GM12878 (cell line): ENCODE results near the gene CD209. TPM values are rescaled to one million over a fixed set of nuclear protein-coding genes. Genes with fewer than 3 reads are reported as not detected.

Source experiments
- ATAC-seq: fragments of 200-7000 bp; cut with Tn5 transposase; 3 replicates; pipeline ENCODE4 v1.9.1; 2020; ENCODE audit warnings: mild to moderate bottlenecking, moderate library complexity
- BruUV-seq: library from RNA; stranded (reverse); fragments of 400-500 nt; replicated peaks from 2 replicates; lab custom pipeline; 2021; lab: Mats Ljungman, UMichigan
- CTCF ChIA-PET: fragments of 300-600 bp; sonication (Branson Sonifier 250); formaldehyde crosslinking; extraction: SDS; loops from one replicate; lab custom pipeline; 2021; ENCODE audit warnings: inconsistent platforms; lab: Yijun Ruan, JAX
- POLR2A ChIA-PET: fragments of 350-600 bp; formaldehyde crosslinking; extraction: SDS; loops from one replicate; lab custom pipeline; 2021; ENCODE audit warnings: inconsistent platforms; lab: Charles Lee
- RAD21 ChIA-PET: fragments of 300-600 bp; sonication (Branson Sonifier 250); formaldehyde crosslinking; loops from one replicate; lab custom pipeline; 2023; ENCODE audit warnings: antibody characterized with exemption; ENCODE audit not compliant: unreplicated experiment; lab: Charles Lee
- SMC1A ChIA-PET: fragments of 300-600 bp; sonication (Branson Sonifier 250); formaldehyde crosslinking; loops from one replicate; lab custom pipeline; 2023; ENCODE audit not compliant: unreplicated experiment, uncharacterized antibody; lab: Charles Lee
- DNase-seq: peaks from one replicate; pipeline ENCODE4 v3.0.0-alpha.2; 2011; ENCODE audit warnings: low read depth, low spot score
- FAIRE-seq: peaks from 3 replicates; lab custom pipeline; 2011; peaks lifted over from hg19 to GRCh38; lab: Jason Lieb, UNC
- H2AFZ ChIP-seq: 2 replicates; pipeline ENCODE4 v1.6.0; 2011; ENCODE audit warnings: low read depth, low read length, control low read depth; ENCODE audit not compliant: control insufficient read depth
- H3K27ac ChIP-seq: 2 replicates; pipeline ENCODE4 v1.5.1; 2011; ENCODE audit warnings: control low read depth; ENCODE audit not compliant: control insufficient read depth, insufficient read depth
- H3K27me3 ChIP-seq, 2 experiments: replicated peaks in 1 of 2; 2 replicates each; pipeline versions ENCODE4 v1.6.0 to v1.6.1; 2011; ENCODE audit warnings: low read length in 1 of 2; ENCODE audit not compliant: control insufficient read depth in 2 of 2, insufficient read depth in 2 of 2
- H3K36me3 ChIP-seq, 2 experiments: 2 replicates each; pipeline ENCODE4 v1.5.1; 2011; ENCODE audit warnings: low read length in 1 of 2; ENCODE audit not compliant: control insufficient read depth in 2 of 2, insufficient read depth in 2 of 2
- H3K4me1 ChIP-seq: 2 replicates; pipeline ENCODE4 v1.6.1; 2011; ENCODE audit warnings: mild to moderate bottlenecking, low read length, moderate library complexity, mixed read lengths; ENCODE audit not compliant: control insufficient read depth, insufficient read depth
- H3K4me2 ChIP-seq: 2 replicates; pipeline ENCODE4 v1.6.0; 2011; ENCODE audit warnings: control low read depth; ENCODE audit not compliant: control insufficient read depth, insufficient read depth
- H3K4me3 ChIP-seq: fragments of 200-600 bp; sonication (generic); 2 replicates; pipeline ENCODE4 v1.5.1; 2016
- H3K79me2 ChIP-seq: 2 replicates; pipeline ENCODE4 v1.6.0; 2011; ENCODE audit warnings: low read length; ENCODE audit not compliant: control insufficient read depth, insufficient read depth
- H3K9ac ChIP-seq: 2 replicates; pipeline ENCODE4 v1.8.0; 2011; ENCODE audit warnings: low read length, control low read depth, mixed read lengths; ENCODE audit not compliant: control insufficient read depth, insufficient read depth
- H3K9me3 ChIP-seq: replicated peaks from 3 replicates; pipeline ENCODE4 v1.5.1; 2011; ENCODE audit warnings: mild to moderate bottlenecking, low read length; ENCODE audit not compliant: control insufficient read depth, insufficient read depth
- H4K20me1 ChIP-seq: 2 replicates; pipeline ENCODE4 v1.6.0; 2011; ENCODE audit not compliant: control insufficient read depth, insufficient read depth
- ATF7 ChIP-seq: fragments of 450-650 bp; IDR thresholded peaks from 2 replicates; pipeline ENCODE4 v1.6.1; 2016; ENCODE audit warnings: low read depth, mild to moderate bottlenecking
- BCL11A ChIP-seq: IDR thresholded peaks from 2 replicates; pipeline ENCODE4 v1.6.1; 2011; ENCODE audit warnings: low read depth, low read length
- CBX5 ChIP-seq: sonication (generic); IDR thresholded peaks from 2 replicates; pipeline ENCODE4 v1.6.1; 2016; ENCODE audit warnings: low read depth, moderate library complexity, mild to moderate bottlenecking, inconsistent platforms
- CREB1 ChIP-seq: IDR thresholded peaks from 2 replicates; pipeline ENCODE4 v1.6.1; 2012; ENCODE audit warnings: low read depth, mild to moderate bottlenecking, inconsistent platforms
- DPF2 ChIP-seq: fragments of 450-650 bp; IDR thresholded peaks from 2 replicates; pipeline ENCODE4 v1.6.1; 2017; ENCODE audit warnings: mild to moderate bottlenecking
- EZH2 ChIP-seq: IDR thresholded peaks from 2 replicates; pipeline ENCODE4 v1.6.1; 2012; ENCODE audit warnings: low read depth, mild to moderate bottlenecking, control low read depth, inconsistent platforms, low read length, borderline replicate concordance; ENCODE audit not compliant: control insufficient read depth
- HDGF ChIP-seq: fragments of 450-650 bp; IDR thresholded peaks from 2 replicates; pipeline ENCODE4 v1.6.1; 2016; ENCODE audit warnings: antibody characterized with exemption
- IKZF1 ChIP-seq: fragments of 450-650 bp; conservative IDR thresholded peaks from 2 replicates; pipeline ENCODE4 v1.6.1; 2017; ENCODE audit warnings: antibody characterized with exemption, mild to moderate bottlenecking
- NBN ChIP-seq: fragments of 450-650 bp; IDR thresholded peaks from 2 replicates; pipeline ENCODE4 v1.6.1; 2016
- NR2C2 ChIP-seq: IDR thresholded peaks from 2 replicates; pipeline ENCODE4 v1.6.1; 2011; ENCODE audit warnings: borderline replicate concordance, low read depth; ENCODE audit not compliant: control insufficient read depth, insufficient read length
- NR2F1 ChIP-seq: fragments of 450-650 bp; conservative IDR thresholded peaks from 2 replicates; pipeline ENCODE4 v1.6.1; 2017; ENCODE audit warnings: mild to moderate bottlenecking
- POLR2AphosphoS5 ChIP-seq: IDR thresholded peaks from 2 replicates; pipeline ENCODE4 v1.6.1; 2011; ENCODE audit warnings: mild to moderate bottlenecking, low read length, inconsistent platforms
- POU2F2 ChIP-seq: IDR thresholded peaks from 3 replicates; pipeline ENCODE4 v1.6.1; 2011; ENCODE audit warnings: low read depth, mild to moderate bottlenecking, low read length, borderline replicate concordance
- RAD21 ChIP-seq: IDR thresholded peaks from 2 replicates; pipeline ENCODE4 v1.6.1; 2011; ENCODE audit warnings: mild to moderate bottlenecking, low read depth, low read length, moderate library complexity; ENCODE audit not compliant: insufficient read depth
- RAD51 ChIP-seq: fragments of 450-650 bp; IDR thresholded peaks from 2 replicates; pipeline ENCODE4 v1.6.1; 2016; ENCODE audit warnings: moderate library complexity, mild to moderate bottlenecking, inconsistent platforms
- RBBP5 ChIP-seq: fragments of 200-600 bp; sonication (generic); conservative IDR thresholded peaks from 2 replicates; pipeline ENCODE4 v1.6.1; 2016
- SPI1 ChIP-seq: IDR thresholded peaks from 2 replicates; pipeline ENCODE4 v1.6.1; 2011; ENCODE audit warnings: low read depth, mild to moderate bottlenecking, low read length, moderate library complexity, borderline replicate concordance; ENCODE audit not compliant: insufficient read depth
- STAT3 ChIP-seq: IDR thresholded peaks from 2 replicates; pipeline ENCODE4 v1.6.1; 2011; ENCODE audit warnings: low read depth, low read length, improper control_type of control experiment
- WRNIP1 ChIP-seq: IDR thresholded peaks from 2 replicates; pipeline ENCODE4 v1.6.1; 2011; ENCODE audit warnings: low read depth, low read length, improper control_type of control experiment, borderline replicate concordance
- ZNF207 ChIP-seq: fragments of 450-650 bp; IDR thresholded peaks from 2 replicates; pipeline ENCODE4 v1.6.1; 2014; ENCODE audit warnings: antibody characterized with exemption, mild to moderate bottlenecking, borderline replicate concordance
- ZNF217 ChIP-seq: fragments of 450-650 bp; IDR thresholded peaks from 2 replicates; pipeline ENCODE4 v1.6.1; 2017; ENCODE audit warnings: antibody characterized with exemption, mild to moderate bottlenecking
- WGBS: methylation state at CpG from one replicate; pipeline ENCODE4 v1.1.6; 2016; ENCODE audit warnings: low lambda C conversion rate; ENCODE audit not compliant: insufficient replicate concordance, insufficient coverage; ENCODE audit errors: missing lambda C conversion rate; 5-methylcytosine and 5-hydroxymethylcytosine counted together
- in situ Hi-C: fragments of 300-500 bp; cut with MboI; formaldehyde crosslinking; loops from 9 replicates; pipeline ENCODE4 v1.14.3; 2018; ENCODE audit warnings: mixed read lengths
- intact Hi-C: fragments of 100-400 bp; cut with micrococcal nuclease; formaldehyde crosslinking; loops from one replicate; pipeline ENCODE4 v1.14.2; 2022; ENCODE audit not compliant: unreplicated experiment
- polyA plus RNA-seq, 11 experiments: library from polyadenylated mRNA; depleted of rRNA in 4 of 11; unstranded in 6 of 11; stranded (reverse) in 5 of 11; fragments of >200 nt; fragmentation: Nextera tagmentation in 4 of 11; fragmentation: Illumina TruSeq in 1 of 11; extraction: Ambion mirVana in 4 of 11; extraction: Trizol in 1 of 11; gene quantifications; 1 replicate in 1 of 11; 2 replicates in 10 of 11; pipeline versions ENCODE4 v1.2.1 to v1.2.3, GENCODE V29; 2011 to 2016; ENCODE audit warnings: inconsistent platforms in 2 of 11, missing spikeins in 2 of 11, low read depth in 1 of 11
- total RNA-seq, 4 experiments: library from RNA; depleted of rRNA in 3 of 4; stranded (reverse); fragments of >200 nt in 3 of 4; fragmentation: Illumina TruSeq in 1 of 4; extraction: Trizol in 1 of 4; gene quantifications; 2 replicates each; pipeline versions ENCODE4 v1.2.1 to v1.2.3, GENCODE V29; 2013 to 2021
- TF ChIP-seq, protein P1 (sequence below): fragments of 450-650 bp; IDR thresholded peaks from 2 replicates; pipeline ENCODE4 v1.6.1; 2018; ENCODE audit warnings: borderline replicate concordance, mild to moderate bottlenecking; ENCODE audit not compliant: partially characterized antibody
- TF ChIP-seq, protein P2 (sequence below): IDR thresholded peaks from 2 replicates; pipeline ENCODE4 v1.6.1; 2011; ENCODE audit warnings: low read depth, low read length, improper control_type of control experiment, borderline replicate concordance

CD209 gene
- total and polyA plus RNA-seq, 10 of the 15 experiments (the other 5 are each of a cell fraction or from before 2014, with no cell fraction given) = 0.04 to 0.21 (median 0.10) TPM; not detected in 3

DNA sequence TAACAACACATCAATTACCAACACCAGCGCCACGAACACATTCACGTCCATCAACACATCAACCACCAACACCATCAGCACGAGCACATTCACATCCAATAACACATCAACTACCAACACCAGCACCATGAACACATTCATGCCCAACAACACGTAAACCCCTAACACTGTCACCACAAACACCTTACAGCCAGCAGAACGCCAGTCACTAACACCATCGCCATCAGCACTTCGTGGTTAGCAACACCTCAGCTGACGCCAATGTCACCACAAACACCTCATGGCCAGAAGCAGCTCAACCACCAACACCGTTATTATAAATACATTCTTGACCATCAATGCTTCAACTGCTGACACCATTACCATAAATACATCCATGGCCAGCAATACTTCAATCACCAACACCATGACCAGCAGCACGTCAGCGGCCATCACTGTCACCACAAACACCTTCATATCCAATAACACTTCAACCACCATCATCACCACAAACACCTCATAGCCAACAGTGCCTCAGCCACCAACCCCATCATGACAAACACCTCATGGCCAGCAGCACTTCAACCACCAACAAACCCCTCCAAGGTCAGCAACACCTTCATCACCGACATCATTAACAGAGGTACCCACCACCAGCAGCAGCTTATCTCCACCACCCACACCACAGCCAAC, 54.8 kb downstream of the CD209 start:
- Histone ChIP-seq H3K79me2 (peaks cover 65% of the 10 kb centered on the region), H3K27ac (no peak overlapping the region; the same call in 1 of the 2 replicates), H3K9me3 (peaks cover 5% of the 10 kb centered on the region; the same call in 1 of the 3 replicates), H3K4me3 (peak overlapping the region; percentile 37; the same call in 1 of the 2 replicates), H3K36me3 (peaks cover 16 to 30% of the 10 kb centered on the region in 2 experiments; a peak in 3 of 4 replicates), H2AFZ (no peak overlapping the region), H3K27me3 (no peaks in the 10 kb centered on the region), H3K9ac (no peak overlapping the region), H4K20me1 (peaks cover 2% of the 10 kb centered on the region; the same call in 1 of the 2 replicates), H3K4me1 (peaks cover 35% of the 10 kb centered on the region), H3K4me2 (peak overlapping the region; percentile 84)
- WGBS = 85% methylated on average over 13 of the region's 13 CpGs
- CTCF ChIA-PET = no interaction called here
- BruUV-seq = no TSS peak
- no peak for DNase-seq
- ATAC-seq = peak; percentile 11
- POLR2A ChIA-PET = interaction anchor here (0.5 to 0.7 kb wide), 2 partner anchors 86 to 782 kb away, joined by 3 to 4 read pairs; no protein-coding TSS in a partner anchor
- no peak for FAIRE-seq
- in situ Hi-C loops = no loop called here
- RAD21 ChIA-PET = interaction anchor here (0.7 kb wide), 1 partner anchor 9 kb away, joined by 3 read pairs; the partner anchor contains the start of gene FCER2
- intact Hi-C loops = loop anchor here (5.0 kb wide), 1 partner anchor 60 kb away; no protein-coding TSS in a partner anchor
- SMC1A ChIA-PET = interaction anchor here (0.7 kb wide), 1 partner anchor 8 kb away, joined by 3 read pairs; no protein-coding TSS in a partner anchor
- TF ChIP-seq RBBP5 (no peak), NR2F1 (peak; percentile 87), EZH2 (no peak), HDGF (peak; percentile 80), RAD51 (peak; percentile 53; the same call in 1 of the 2 replicates), NR2C2 (no peak), IKZF1 (peak; percentile 84), POLR2AphosphoS5 (peak; percentile 75; the same call in 1 of the 2 replicates), DPF2 (peak; percentile 87), BCL11A (peak; percentile 70; the same call in 1 of the 2 replicates), SPI1 (no peak), CREB1 (peak; percentile 36; the same call in 1 of the 2 replicates), NBN (peak; percentile 98), POU2F2 (peak; percentile 4; the same call in 2 of the 3 replicates), ZNF207 (peak; percentile 25; the same call in 1 of the 2 replicates), RAD21 (no peak), STAT3 (0 out of 2 replicates have a peak, but pooled peaks have one; percentile 28), CBX5 (no peak), ATF7 (peak; percentile 88), WRNIP1 (no peak), ZNF217 (peak; percentile 21; the same call in 1 of the 2 replicates)
- TF ChIP-seq, protein P1, sequence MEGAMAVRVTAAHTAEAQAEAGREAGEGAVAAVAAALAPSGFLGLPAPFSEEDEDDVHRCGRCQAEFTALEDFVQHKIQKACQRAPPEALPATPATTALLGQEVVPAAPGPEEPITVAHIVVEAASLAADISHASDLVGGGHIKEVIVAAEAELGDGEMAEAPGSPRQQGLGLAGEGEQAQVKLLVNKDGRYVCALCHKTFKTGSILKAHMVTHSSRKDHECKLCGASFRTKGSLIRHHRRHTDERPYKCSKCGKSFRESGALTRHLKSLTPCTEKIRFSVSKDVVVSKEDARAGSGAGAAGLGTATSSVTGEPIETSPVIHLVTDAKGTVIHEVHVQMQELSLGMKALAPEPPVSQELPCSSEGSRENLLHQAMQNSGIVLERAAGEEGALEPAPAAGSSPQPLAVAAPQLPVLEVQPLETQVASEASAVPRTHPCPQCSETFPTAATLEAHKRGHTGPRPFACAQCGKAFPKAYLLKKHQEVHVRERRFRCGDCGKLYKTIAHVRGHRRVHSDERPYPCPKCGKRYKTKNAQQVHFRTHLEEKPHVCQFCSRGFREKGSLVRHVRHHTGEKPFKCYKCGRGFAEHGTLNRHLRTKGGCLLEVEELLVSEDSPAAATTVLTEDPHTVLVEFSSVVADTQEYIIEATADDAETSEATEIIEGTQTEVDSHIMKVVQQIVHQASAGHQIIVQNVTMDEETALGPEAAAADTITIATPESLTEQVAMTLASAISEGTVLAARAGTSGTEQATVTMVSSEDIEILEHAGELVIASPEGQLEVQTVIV = peak; percentile 59
- TF ChIP-seq, protein P2, sequence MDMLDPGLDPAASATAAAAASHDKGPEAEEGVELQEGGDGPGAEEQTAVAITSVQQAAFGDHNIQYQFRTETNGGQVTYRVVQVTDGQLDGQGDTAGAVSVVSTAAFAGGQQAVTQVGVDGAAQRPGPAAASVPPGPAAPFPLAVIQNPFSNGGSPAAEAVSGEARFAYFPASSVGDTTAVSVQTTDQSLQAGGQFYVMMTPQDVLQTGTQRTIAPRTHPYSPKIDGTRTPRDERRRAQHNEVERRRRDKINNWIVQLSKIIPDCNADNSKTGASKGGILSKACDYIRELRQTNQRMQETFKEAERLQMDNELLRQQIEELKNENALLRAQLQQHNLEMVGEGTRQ = no peak
